Adrenal gland (tissue), 5 donors: ENCODE measurements around the gene PPM1E.
"Not testable (repeated sequence)": the region's sequence is repeated elsewhere in the genome, so short reads cannot be mapped to it uniquely, and the experiment has no call there.

Experiments
- CTCF ChIP-seq, 6 experiments: fragments of 450-650 bp in 4 of 6; fragments of 200-600 bp in 2 of 6; sonication (generic) in 1 of 6; IDR thresholded peaks; 1 replicate in 5 of 6; 2 replicates in 1 of 6; pipeline versions ENCODE4 v1.5.1 to v1.8.0; 2016 to 2021; ENCODE audit warnings: antibody characterized with exemption in 6 of 6, mild to moderate bottlenecking in 2 of 6, moderate library complexity in 1 of 6
- POLR2A ChIP-seq, 2 donors: fragments of 450-650 bp; IDR thresholded peaks; one replicate each; pipeline ENCODE4 v1.6.1; 2017; ENCODE audit warnings: antibody characterized with exemption in 2 of 2, mild to moderate bottlenecking in 2 of 2, moderate library complexity in 1 of 2
- donor health status: DM: no; HTN: no; CAD: no.

- not testable (repeated sequence) for TF ChIP-seq CTCF, POLR2A (IDR thresholded peaks at IDR 0.05)
These were observed 38.9 kb downstream of the PPM1E start for GRCh38 chr17:58794508-58794907.
